Skin epidermis (tissue), 12 donors: Measurements from ENCODE around the gene SLC12A5.
"Not testable (repeated sequence)": the region's sequence is repeated elsewhere in the genome, so short reads cannot be mapped to it uniquely, and the experiment has no call there.

Experiments
- H3K27ac ChIP-seq, 21 experiments: fragments of 200-600 bp; sonication (generic) in 11 of 21; one replicate each; pipeline ENCODE4 v1.5.0; 2020; ENCODE audit warnings: mild to moderate bottlenecking in 3 of 21, inconsistent platforms in 2 of 21, moderate library complexity in 2 of 21
- H3K4me3 ChIP-seq, 7 experiments: fragments of 200-600 bp; sonication (generic) in 2 of 7; one replicate each; pipeline ENCODE4 v1.5.0; 2020; ENCODE audit warnings: inconsistent platforms in 2 of 7, mild to moderate bottlenecking in 2 of 7, moderate library complexity in 1 of 7

Gene SLC12A5

DNA sequence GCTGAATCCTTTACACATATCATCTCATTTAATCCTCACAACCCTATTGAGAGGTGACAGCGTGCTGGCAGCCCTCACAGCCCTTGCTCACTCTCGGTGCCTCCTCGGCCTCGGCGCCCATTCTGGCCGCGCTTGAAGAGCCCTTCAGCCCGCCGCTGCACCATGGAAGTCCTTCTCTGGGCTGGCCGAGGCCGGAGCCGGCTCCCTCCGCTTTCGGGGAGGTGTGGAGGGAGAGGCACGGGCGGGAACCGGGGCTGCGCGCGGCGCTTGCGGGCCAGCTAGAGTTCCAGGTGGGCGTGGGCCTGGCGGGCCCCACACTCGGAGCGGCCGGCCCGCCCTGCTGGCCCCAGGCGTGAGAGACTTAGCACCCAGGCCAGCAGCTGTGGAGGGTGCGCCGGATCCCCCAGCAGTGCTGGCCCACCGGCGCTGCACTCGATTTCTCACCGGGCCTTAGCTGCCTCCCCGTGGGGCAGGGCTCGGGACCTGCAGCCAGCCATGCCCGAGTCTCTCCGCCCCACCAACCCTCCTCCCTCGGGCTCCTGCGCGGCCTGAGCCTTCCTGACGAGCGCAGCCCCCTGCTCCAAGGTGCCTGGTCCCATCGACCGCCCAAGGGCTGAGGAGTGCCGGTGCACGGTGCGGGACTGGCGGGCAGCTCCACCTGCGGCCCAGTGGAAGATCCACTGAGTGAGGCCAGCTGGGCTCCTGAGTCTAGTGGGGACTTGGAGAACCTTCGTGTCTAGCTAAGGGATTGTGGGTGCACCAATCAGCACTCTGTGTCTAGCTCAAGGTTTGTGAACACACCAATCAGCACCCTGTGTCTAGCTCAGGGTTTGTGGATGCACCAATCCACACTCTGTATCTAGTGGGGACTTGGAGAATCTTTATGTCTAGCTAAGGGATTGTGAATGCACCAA is 62.9 kb downstream of the SLC12A5 start:
- H3K4me3 ChIP-seq, H3K27ac ChIP-seq: not testable (repeated sequence)

DNA sequence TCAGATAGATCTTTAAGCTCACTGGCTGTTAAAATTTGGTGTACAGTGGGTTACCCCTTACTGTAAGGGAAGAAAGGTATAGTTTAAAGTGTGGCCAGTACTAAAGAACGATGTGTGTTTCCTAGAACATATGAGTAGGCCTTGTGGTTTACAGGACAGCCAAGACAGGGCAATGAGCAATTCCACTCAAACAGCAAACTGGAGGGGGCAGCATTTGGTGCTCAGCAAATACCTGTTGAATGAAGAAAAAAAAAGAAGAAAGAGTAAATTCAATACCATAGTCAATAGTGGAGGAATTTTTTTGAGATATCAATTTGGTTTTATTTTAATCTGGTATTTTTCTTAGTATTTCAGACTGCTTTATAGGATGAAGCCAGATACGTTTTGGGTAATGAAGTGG is 64.5 kb downstream of the SLC12A5 start:
- no peak overlapping the region for H3K4me3 ChIP-seq

DNA sequence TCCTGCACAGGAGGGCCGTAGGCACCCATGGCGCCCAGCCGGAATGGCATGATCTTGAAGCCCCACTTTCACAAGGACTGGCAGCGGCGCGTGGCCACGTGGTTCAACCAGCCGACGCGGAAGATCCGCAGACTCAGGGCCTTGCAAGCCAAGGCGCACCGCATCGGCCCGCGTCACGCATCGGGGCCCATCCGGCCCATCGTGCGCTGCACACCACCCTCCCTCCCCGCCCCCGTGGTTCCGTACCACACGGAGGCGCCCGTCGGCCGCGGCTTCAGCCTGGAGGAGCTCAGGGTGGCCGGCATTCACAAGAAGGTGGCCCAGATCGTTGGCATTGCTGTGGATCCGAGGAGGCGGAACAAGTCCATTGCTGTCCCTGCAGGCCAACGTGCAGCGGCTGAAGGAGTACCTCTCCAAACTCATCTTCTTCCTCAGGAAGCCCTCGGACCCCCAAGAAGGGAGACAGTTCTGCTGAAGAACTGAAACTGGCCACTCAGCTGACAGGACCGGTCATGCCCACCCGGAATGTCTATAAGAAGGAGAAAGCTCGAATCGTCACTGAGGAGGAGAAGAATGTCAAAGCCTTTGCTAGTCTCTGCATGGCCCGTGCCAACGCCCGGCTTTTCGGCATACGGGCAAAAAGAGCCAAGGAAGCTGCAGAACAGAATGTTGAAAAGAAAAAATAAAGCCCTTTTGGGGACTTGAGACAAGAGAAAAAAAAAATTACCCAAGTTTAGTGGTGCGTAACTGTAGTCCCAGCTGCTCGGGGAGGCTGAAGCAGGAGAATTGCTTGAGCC is 70.7 kb downstream of the SLC12A5 start:
- H3K4me3 ChIP-seq, result no peak overlapping the region
- H3K27ac ChIP-seq, result no peak overlapping the region

More for the DNA sequence above, 64.5 kb downstream of the SLC12A5 start:
- H3K27ac ChIP-seq, result no peak overlapping the region

DNA sequence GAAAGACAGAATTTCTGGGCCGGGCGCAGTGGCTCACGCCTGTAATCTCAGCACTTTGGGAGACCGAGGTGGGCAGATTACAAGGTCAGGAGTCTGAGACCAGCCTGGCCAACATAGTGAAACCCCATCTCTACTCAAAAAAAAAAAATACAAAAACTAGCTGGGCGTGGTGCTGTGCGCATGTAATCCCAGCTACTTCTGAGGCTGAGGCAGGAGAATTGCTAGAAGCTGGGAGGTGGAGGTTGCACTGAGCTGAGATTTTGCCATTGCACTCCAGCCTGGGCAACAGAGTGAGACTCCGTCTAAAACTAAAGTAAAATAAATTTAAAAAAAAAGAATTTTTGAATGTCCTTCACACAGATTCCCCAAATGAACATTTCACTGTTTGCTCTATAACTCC is 71.4 kb downstream of the SLC12A5 start:
- H3K4me3 ChIP-seq, H3K27ac ChIP-seq: not testable (repeated sequence)

DNA sequence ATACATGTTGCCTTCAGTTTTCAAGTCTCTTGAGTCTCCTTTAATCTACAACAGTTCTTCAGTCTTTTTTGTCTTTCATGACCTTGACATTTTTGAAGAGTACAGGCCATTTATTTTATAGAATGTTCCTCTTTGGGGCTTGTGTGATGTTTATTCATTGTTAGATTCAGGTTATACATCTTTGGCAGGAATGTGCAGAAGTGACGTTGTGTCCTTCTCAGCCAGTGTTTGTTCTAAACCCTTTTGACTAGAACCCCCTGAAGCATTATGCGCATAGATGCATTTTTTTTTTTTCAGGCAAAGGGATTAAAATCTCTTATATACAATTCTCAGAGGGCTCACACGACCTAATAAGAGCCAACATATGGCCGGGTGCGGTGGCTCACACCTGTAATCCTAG is 72.0 kb downstream of the SLC12A5 start:
- no peak overlapping the region for H3K4me3 ChIP-seq
- no peak overlapping the region for H3K27ac ChIP-seq

DNA sequence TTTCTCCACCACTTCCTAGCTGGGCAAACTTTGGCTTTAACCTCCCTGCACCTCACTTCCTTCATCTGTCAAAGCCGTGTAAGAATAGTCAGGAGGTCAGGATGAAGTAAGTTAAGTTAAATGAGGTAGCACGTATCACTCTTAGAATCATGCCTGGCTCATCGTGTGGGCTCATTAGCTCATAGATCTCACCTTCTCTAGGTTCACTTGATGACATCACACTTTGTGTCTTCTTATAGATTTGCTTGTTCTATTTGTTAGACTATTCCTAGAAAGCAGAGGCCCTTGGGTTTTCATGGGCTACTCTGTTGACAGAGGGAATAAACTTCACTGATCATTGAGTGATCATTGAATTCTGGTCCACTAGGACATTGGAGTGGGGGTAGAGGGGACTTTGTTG is 72.9 kb downstream of the SLC12A5 start:
- Histone ChIP-seq H3K27ac (no peak overlapping the region), H3K4me3 (no peak overlapping the region)

DNA sequence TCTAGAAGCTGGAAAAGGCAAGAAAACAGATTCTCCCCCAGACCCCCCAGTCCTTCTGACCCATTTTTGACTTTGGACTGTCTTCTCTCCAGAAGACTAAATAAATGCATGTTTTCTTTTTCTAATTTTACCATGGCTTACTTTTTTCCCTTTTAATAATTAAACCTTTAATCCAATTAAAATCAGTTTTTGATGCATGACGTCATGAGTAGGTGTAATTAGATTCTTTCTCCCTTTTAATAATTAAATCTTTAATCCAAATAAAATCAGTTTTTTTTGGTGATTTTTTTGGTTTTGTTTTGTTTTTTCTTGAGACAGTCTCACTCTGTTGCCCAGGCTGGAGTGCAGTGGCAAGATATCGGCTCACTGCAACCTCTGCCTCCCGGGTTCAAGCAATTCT is 73.9 kb downstream of the SLC12A5 start:
- H3K27ac ChIP-seq, result no peak overlapping the region
- H3K4me3 ChIP-seq, result no peak overlapping the region

DNA sequence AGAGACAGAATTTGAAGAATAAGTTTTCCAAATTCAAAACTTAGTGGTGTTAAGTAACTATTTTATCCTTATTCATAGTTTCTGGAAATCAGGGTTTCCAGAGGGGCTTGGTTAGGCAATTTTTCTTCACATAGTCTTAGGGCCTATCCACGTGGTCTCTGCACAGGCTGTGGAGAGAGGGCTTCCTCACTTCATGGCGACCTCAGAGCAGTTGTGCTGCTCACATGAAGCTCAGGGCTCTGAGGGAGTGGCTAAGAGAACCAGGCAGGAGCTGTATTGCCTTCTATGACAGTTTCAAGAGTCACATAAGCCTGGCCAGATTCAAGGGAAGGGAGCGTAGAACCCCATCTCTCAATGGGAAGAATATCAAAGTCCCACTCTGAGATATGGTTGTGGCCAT is 75.2 kb downstream of the SLC12A5 start:
- no peak overlapping the region for H3K4me3 ChIP-seq
- no peak overlapping the region for H3K27ac ChIP-seq

DNA sequence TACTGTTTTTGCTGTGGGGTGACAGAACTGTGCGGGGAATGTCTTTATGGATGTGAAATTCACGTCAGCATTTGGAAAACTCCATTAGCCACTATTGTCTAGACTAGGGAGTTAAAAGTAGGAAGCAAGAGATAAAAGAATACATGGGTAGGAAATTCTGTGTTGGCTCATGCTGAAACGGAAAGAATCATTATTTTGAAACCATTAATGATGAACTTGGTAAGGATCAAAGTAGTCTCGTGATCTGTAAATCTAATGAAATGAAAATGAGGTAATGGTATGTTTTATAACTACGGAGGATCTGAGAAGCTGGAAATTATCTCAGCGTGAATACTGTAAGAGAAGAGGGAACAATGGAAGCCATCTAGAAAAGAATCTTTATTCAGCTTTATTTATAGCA is 78.0 kb downstream of the SLC12A5 start:
- H3K4me3 ChIP-seq, result no peak overlapping the region
- no peak overlapping the region for H3K27ac ChIP-seq

DNA sequence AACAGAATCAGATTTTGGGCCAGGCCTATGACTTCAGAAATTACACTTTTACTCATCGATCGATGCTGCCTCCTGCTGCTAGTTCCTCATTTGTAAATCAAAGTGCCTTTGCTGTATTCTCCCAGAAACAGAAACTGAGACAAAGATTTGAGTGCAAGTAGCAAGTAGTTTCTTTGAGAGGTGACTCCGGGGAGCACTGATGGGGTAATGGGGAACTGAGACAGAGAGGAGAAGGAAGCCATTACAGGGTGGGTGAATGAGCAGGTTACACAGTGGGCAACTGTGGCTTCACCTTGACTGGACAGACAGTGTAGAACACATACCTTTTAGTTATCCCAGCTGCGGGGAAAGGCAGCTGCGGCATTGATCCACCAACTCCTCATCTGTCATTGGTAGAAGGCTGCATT is 79.4 kb downstream of the SLC12A5 start:
- peak overlapping the region in 1 of 21 experiments; percentile 31 for H3K27ac ChIP-seq

DNA sequence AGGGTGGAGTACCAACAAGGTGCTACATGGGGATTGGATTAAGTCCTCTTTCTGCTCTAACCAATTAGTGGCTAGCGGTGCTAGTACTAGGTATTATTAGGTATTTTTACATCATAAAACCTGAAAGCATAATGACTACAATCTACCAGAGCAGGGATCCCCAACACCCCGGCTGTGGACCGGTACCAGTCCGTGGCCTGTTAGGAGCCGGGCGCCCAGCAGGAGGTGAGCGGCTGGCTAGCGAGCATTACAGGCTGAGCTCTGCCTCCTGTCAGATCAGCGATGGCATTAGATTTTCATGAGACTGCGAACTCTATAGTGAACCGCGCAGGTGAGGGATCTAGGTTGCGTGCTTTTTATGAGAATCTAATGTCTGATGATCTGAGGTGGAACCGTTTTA is 80.0 kb downstream of the SLC12A5 start:
- Histone ChIP-seq H3K27ac (peak overlapping the region in 1 of 21 experiments; percentile 31), H3K4me3 (no peak overlapping the region)

More for the DNA sequence above, 79.4 kb downstream of the SLC12A5 start:
- H3K4me3 ChIP-seq, result no peak overlapping the region
